K562 treated with DMSO at 1 percent for 24 hours (cell line): ENCODE measurements around the gene SLC25A13. TPM values are rescaled to one million over a fixed set of nuclear protein-coding genes. Genes with fewer than 3 reads are reported as not detected.

Experiments used
- total RNA-seq: library from RNA; unstranded; fragments of 300-600 nt; gene quantifications from 2 replicates; pipeline ENCODE4 v1.2.3, GENCODE V29; 2022; ENCODE audit warnings: low read depth; ENCODE audit not compliant: insufficient read depth

Gene SLC25A13
- 33.9 and 39.7 TPM in 2 replicates for total RNA-seq

GRCh38 chr7:96321658-96322372 lies at the start of gene SLC25A13:
TSS of gene SLC25A13 (minus strand) at chr7:96322098. CDS start at chr7:96321956, 142 bp downstream.

